CD4-positive, alpha-beta T cell (primary cell): Measurements from ENCODE around the gene ZNF487. TPM values are rescaled to one million over a fixed set of nuclear protein-coding genes. Genes with fewer than 3 reads are reported as not detected.
"Not testable (repeated sequence)": the region's sequence is repeated elsewhere in the genome, so short reads cannot be mapped to it uniquely, and the experiment has no call there.

ENCODE experiments used
- ATAC-seq: fragments of 200-7000 bp; cut with Tn5 transposase; one replicate; pipeline ENCODE4 v1.10.0; 2022; ENCODE audit warnings: mild to moderate bottlenecking; ENCODE audit not compliant: poor library complexity
- CTCF ChIA-PET: fragments of 350-600 bp; sonication (Branson Sonifier 250); formaldehyde crosslinking; loops from one replicate; lab custom pipeline; 2021; ENCODE audit warnings: antibody characterized with exemption, inconsistent platforms; lab: Charles Lee
- POLR2A ChIA-PET: fragments of 350-600 bp; sonication (Branson Sonifier 250); formaldehyde crosslinking; loops from one replicate; lab custom pipeline; 2021; ENCODE audit warnings: antibody characterized with exemption, inconsistent platforms; lab: Charles Lee
- DNase-seq, 14 experiments: peaks; one replicate each; pipeline ENCODE4 v3.0.0-alpha.2; 2013 to 2020; ENCODE audit warnings: mixed read lengths in 2 of 14
- H3K27ac ChIP-seq, 2 donors: one replicate each; pipeline versions ENCODE4 v1.5.1 to v1.7.0; 2013; ENCODE audit warnings: low read length in 2 of 2, low read depth in 1 of 2, mild to moderate bottlenecking in 1 of 2
- H3K27me3 ChIP-seq, 2 experiments: 1 replicate in 1 of 2; 2 replicates in 1 of 2; pipeline versions ENCODE4 v1.6.1 to v1.7.0; 2013; ENCODE audit warnings: low read length in 2 of 2, control low read depth in 1 of 2, mild to moderate bottlenecking in 1 of 2, moderate library complexity in 1 of 2; ENCODE audit not compliant: insufficient read depth in 2 of 2, control insufficient read depth in 1 of 2
- H3K36me3 ChIP-seq: one replicate; pipeline ENCODE4 v1.6.1; 2013; ENCODE audit warnings: low read length, control low read depth; ENCODE audit not compliant: insufficient read depth
- H3K4me1 ChIP-seq: one replicate; pipeline ENCODE4 v1.6.1; 2013; ENCODE audit warnings: low read length, control low read depth; ENCODE audit not compliant: insufficient read depth
- H3K4me3 ChIP-seq: one replicate; pipeline ENCODE4 v1.5.1; 2013; ENCODE audit warnings: mild to moderate bottlenecking, low read length, moderate library complexity
- H3K9me3 ChIP-seq, 2 experiments: 1 replicate in 1 of 2; 2 replicates in 1 of 2; pipeline versions ENCODE4 v1.6.1 to v1.7.0; 2013; ENCODE audit warnings: low read length in 2 of 2, mild to moderate bottlenecking in 2 of 2, control low read depth in 1 of 2, moderate library complexity in 1 of 2; ENCODE audit not compliant: control insufficient read depth in 1 of 2, insufficient read depth in 1 of 2
- H3K27ac Mint-ChIP-seq: one replicate; pipeline ENCODE4 v1.8.0; 2020; ENCODE audit warnings: mixed read lengths
- H3K27me3 Mint-ChIP-seq: one replicate; pipeline ENCODE4 v1.8.0; 2021; ENCODE audit warnings: mixed read lengths
- H3K36me3 Mint-ChIP-seq: one replicate; pipeline ENCODE4 v1.8.0; 2021; ENCODE audit warnings: low read depth, mixed read lengths
- H3K4me1 Mint-ChIP-seq: one replicate; pipeline ENCODE4 v1.8.0; 2021; ENCODE audit warnings: low read depth, mixed read lengths
- H3K4me3 Mint-ChIP-seq: one replicate; pipeline ENCODE4 v1.8.0; 2020; ENCODE audit warnings: mild to moderate bottlenecking, mixed read lengths
- H3K9me3 Mint-ChIP-seq: one replicate; pipeline ENCODE4 v1.8.0; 2020; ENCODE audit warnings: mixed read lengths
- intact Hi-C, 2 experiments: fragments of 100-400 bp; cut with DNase I in 1 of 2; cut with micrococcal nuclease in 1 of 2; formaldehyde crosslinking; loops; one replicate each; pipeline versions ENCODE4 v1.15.1 to v1.9.0; 2023 to 2025; cut with DNase I, micrococcal nuclease
- total RNA-seq, 174 experiments: library from RNA in 2 of 174; stranded (reverse) in 2 of 174; gene quantifications; one replicate each; pipeline ENCODE4 v1.2.3 and lab custom pipeline; 2021 to 2026
- TF ChIP-seq, protein P1 (sequence below): fragments of 200-600 bp; IDR thresholded peaks from one replicate; pipeline ENCODE4 v1.8.0; 2022; ENCODE audit warnings: antibody characterized with exemption, mild to moderate bottlenecking

The ZNF487 gene
- total RNA-seq, 2 experiments from 2014 or later = 7.5 to 8.5 TPM

DNA sequence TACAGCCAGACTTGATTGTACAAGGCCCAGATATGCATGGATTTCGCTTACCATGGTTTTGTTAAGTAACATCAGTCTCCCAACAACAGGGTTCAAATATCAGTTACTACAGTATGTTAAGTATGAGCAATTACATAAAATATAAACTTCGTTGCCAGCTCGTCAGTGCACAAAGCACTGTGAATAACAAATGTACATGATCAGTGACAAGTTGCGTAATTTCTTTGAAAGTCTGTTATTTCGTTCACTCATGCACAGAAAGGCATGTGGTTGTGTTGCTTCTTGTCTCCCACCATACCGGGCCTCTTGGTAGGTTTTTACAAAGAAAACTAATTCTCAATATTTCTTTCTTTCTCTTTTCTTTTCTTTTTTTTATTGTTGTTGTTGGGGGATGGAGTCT lies 12.5 kb upstream of the ZNF487 start:
- Mint-ChIP-seq H3K4me3 (no peak overlapping the region), H3K27me3 (no peaks in the 10 kb centered on the region), H3K27ac (no peak overlapping the region), H3K9me3 (no peaks in the 10 kb centered on the region), H3K4me1 (peaks cover 38% of the 10 kb centered on the region), H3K36me3 (no peaks in the 10 kb centered on the region)
- Histone ChIP-seq H3K36me3 (no peaks in the 10 kb centered on the region), H3K4me1 (peaks cover 40% of the 10 kb centered on the region), H3K27ac (no peak overlapping the region), H3K9me3 (no peaks in the 10 kb centered on the region), H3K4me3 (no peak overlapping the region), H3K27me3 (no peaks in the 10 kb centered on the region)
- ChIA-PET CTCF (interaction anchor here (0.6 kb wide), 1 partner anchor 15 kb away, joined by 3 read pairs; no protein-coding TSS in a partner anchor), POLR2A (interaction anchor here (1.0 to 2.2 kb wide), 2 partner anchors 12 to 15 kb away, joined by 4 to 9 read pairs; partner anchors contain the start of genes HNRNPF and ZNF487)
- DNase-seq (no peak), ATAC-seq (no peak)
- intact Hi-C loops = no loop called here
- TF ChIP-seq, protein P1, sequence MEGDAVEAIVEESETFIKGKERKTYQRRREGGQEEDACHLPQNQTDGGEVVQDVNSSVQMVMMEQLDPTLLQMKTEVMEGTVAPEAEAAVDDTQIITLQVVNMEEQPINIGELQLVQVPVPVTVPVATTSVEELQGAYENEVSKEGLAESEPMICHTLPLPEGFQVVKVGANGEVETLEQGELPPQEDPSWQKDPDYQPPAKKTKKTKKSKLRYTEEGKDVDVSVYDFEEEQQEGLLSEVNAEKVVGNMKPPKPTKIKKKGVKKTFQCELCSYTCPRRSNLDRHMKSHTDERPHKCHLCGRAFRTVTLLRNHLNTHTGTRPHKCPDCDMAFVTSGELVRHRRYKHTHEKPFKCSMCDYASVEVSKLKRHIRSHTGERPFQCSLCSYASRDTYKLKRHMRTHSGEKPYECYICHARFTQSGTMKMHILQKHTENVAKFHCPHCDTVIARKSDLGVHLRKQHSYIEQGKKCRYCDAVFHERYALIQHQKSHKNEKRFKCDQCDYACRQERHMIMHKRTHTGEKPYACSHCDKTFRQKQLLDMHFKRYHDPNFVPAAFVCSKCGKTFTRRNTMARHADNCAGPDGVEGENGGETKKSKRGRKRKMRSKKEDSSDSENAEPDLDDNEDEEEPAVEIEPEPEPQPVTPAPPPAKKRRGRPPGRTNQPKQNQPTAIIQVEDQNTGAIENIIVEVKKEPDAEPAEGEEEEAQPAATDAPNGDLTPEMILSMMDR = no peak

DNA sequence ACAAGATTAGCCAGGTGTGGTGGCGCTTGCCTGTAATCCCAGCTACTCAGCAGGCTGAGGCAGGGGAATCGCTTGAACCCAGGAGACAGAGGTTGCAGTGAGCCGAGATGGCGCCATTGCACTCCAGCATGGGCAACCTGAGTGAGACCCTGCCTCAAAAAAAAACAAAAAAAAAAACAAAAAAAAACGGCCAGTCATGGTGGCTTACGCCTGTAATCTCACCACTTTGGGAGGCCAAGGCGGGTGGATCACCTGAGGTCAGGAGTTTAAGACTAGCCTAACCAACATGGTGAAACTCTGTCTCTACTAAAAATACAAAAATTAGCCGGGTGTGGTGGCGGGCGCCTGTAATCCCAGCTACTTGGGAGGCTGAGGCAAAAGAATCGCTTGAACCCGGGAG lies 10.4 kb upstream of the ZNF487 start:
- ATAC-seq, H3K9me3 ChIP-seq, H3K9me3 Mint-ChIP-seq, intact Hi-C loops, H3K27me3 Mint-ChIP-seq, H3K27me3 ChIP-seq, H3K36me3 Mint-ChIP-seq, H3K4me3 ChIP-seq, H3K36me3 ChIP-seq, H3K27ac Mint-ChIP-seq, H3K27ac ChIP-seq, H3K4me3 Mint-ChIP-seq, DNase-seq: not testable (repeated sequence)
- peaks cover 24% of the 10 kb centered on the region for H3K4me1 Mint-ChIP-seq
- H3K4me1 ChIP-seq = peaks cover 23% of the 10 kb centered on the region
- ChIA-PET POLR2A (interaction anchor here (0.8 to 1.9 kb wide), 3 partner anchors 8 to 26 kb away, joined by 4 to 10 read pairs (median 7); partner anchors contain the start of gene ZNF487), CTCF (interaction anchor here (0.7 to 1.9 kb wide), 3 partner anchors 12 to 17 kb away, joined by 3 to 7 read pairs (median 3); partner anchors contain the start of gene HNRNPF)

DNA sequence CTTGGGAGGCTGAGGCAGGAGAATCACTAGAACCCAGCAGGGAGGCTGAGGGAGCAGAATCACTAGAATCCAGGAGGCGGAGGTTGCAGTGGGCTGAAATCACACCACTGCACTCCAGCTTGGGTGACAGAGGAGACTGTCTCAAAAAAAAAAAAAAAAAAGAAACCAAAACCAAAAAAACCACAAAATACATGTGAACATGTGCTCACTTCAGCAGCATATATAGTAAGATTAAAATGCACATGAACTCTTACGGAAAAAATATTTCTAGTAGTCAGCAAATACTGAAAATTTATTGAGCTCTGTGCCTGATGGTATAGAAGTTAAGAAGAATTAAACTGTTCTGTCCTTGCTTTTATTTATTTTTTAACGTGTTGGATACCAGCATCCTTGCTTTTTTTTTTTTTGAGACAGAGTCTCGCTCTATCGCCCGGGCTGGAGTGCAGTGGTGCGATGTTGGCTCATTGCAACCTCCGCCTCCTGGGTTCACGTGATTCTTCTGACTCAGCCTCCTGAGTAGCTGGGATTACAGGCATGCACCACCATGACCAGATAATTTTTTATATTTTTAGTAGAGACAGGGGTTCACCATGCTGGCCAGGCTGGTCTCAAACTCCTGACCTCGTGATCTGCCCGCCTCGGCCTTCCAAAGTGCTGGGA lies 9.6 kb upstream of the ZNF487 start:
- ChIA-PET CTCF (interaction anchor here (0.6 to 1.9 kb wide), 7 partner anchors 9 to 185 kb away, joined by 3 to 7 read pairs (median 3); partner anchors contain the start of genes HNRNPF and ZNF487), POLR2A (interaction anchor here (0.6 to 1.9 kb wide), 7 partner anchors 9 to 1453 kb away, joined by 3 to 11 read pairs (median 5); partner anchors contain the start of genes CSGALNACT2, HNRNPF and ZNF487)
- Histone ChIP-seq H3K27ac (no peak overlapping the region), H3K36me3 (no peaks in the 10 kb centered on the region), H3K4me1 (peaks cover 21% of the 10 kb centered on the region), H3K27me3 (no peaks in the 10 kb centered on the region), H3K4me3 (peak overlapping the region; percentile 9), H3K9me3 (no peaks in the 10 kb centered on the region)
- TF ChIP-seq, protein P1 = no peak
- peak; percentile 95 for ATAC-seq
- H3K36me3 Mint-ChIP-seq = no peaks in the 10 kb centered on the region
- peak overlapping the region; percentile 89 for H3K27ac Mint-ChIP-seq
- intact Hi-C loops = no loop called here
- H3K9me3 Mint-ChIP-seq = no peaks in the 10 kb centered on the region
- H3K4me3 Mint-ChIP-seq = peak overlapping the region; percentile 76
- DNase-seq = peak in 12 of 14 experiments; percentile 22 to 63 (median 44)
- peaks cover 21% of the 10 kb centered on the region for H3K4me1 Mint-ChIP-seq
- H3K27me3 Mint-ChIP-seq = no peaks in the 10 kb centered on the region
